Measurements from ENCODE around the gene USP17L12. TPM values are rescaled to one million over a fixed set of nuclear protein-coding genes. Genes with fewer than 3 reads are reported as not detected.
"Not testable (repeated sequence)": the region's sequence is repeated elsewhere in the genome, so short reads cannot be mapped to it uniquely, and the experiment has no call there.

The USP17L12 gene
- total RNA-seq (2014; rRNA removed; shearing (Covaris generic)): not detected in 2 replicates

- DNase-seq (ENCODE audit: low read depth): not testable (repeated sequence)
These were observed at the start of gene USP17L12 for GRCh38 chr4:9219852-9220251. Gene USP17L12 (plus strand): TSS chr4:9220152. CDS start chr4:9220152, 0 bp downstream.

GRCh38 chr4:9210357-9210756, 9.6 kb upstream of the USP17L12 start, which contains the start of gene USP17L10:
Gene USP17L10 (plus strand): TSS chr4:9210657. CDS start chr4:9210657, 0 bp downstream.
- not testable (repeated sequence) for DNase-seq (ENCODE audit: low read depth)

- not testable (repeated sequence) for DNase-seq (ENCODE audit: low read depth)
These were observed 5.3 kb upstream of the USP17L12 start for GRCh38 chr4:9214701-9215100.

GRCh38 chr4:9215105-9215504, 4.8 kb upstream of the USP17L12 start, which contains the start of gene USP17L11:
Gene USP17L11 (plus strand): TSS chr4:9215405. CDS start chr4:9215405, 0 bp downstream.
- DNase-seq (ENCODE audit: low read depth): not testable (repeated sequence)

- not testable (repeated sequence) for DNase-seq (ENCODE audit: low read depth)
These were observed 4.6 kb downstream of the USP17L12 start, which contains the start of gene USP17L13 for GRCh38 chr4:9224596-9224995. Gene USP17L13 (plus strand): TSS chr4:9224896. CDS start chr4:9224896, 0 bp downstream.

GRCh38 chr4:9230249-9230648, 10.3 kb downstream of the USP17L12 start:
- DNase-seq (ENCODE audit: low read depth): not testable (repeated sequence)

- not testable (repeated sequence) for DNase-seq (ENCODE audit: low read depth)
These were observed 14.1 kb downstream of the USP17L12 start, which contains the start of gene USP17L15 for GRCh38 chr4:9234085-9234484. Gene USP17L15 (plus strand): TSS chr4:9234385. CDS start chr4:9234385, 0 bp downstream.

- not testable (repeated sequence) for DNase-seq (ENCODE audit: low read depth)
These were observed 18.5 kb downstream of the USP17L12 start for GRCh38 chr4:9238461-9238860.

- DNase-seq (ENCODE audit: low read depth): not testable (repeated sequence)
These were observed 23.6 kb downstream of the USP17L12 start, which contains the start of gene USP17L17 for GRCh38 chr4:9243579-9243978. Gene USP17L17 (plus strand): TSS chr4:9243879. CDS start chr4:9243879, 0 bp downstream.

GRCh38 chr4:9247953-9248680, 28.2 kb downstream of the USP17L12 start, which contains the start of gene USP17L18:
Gene USP17L18 (plus strand): TSS chr4:9248630. CDS start chr4:9248630, 0 bp downstream.
- not testable (repeated sequence) for DNase-seq (ENCODE audit: low read depth)

GRCh38 chr4:9253078-9253477, 33.1 kb downstream of the USP17L12 start, which contains the start of gene USP17L19:
Gene USP17L19 (plus strand): TSS chr4:9253378. CDS start chr4:9253378, 0 bp downstream.
- DNase-seq (ENCODE audit: low read depth): not testable (repeated sequence)

- not testable (repeated sequence) for DNase-seq (ENCODE audit: low read depth)
These were observed 37.9 kb downstream of the USP17L12 start, which contains the start of gene USP17L20 for GRCh38 chr4:9257824-9258223. Gene USP17L20 (plus strand): TSS chr4:9258124. CDS start chr4:9258124, 0 bp downstream.

GRCh38 chr4:9262572-9262971, 42.6 kb downstream of the USP17L12 start, which contains the start of gene USP17L21:
Gene USP17L21 (plus strand): TSS chr4:9262872. CDS start chr4:9262872, 0 bp downstream.
- not testable (repeated sequence) for DNase-seq (ENCODE audit: low read depth)

- not testable (repeated sequence) for DNase-seq (ENCODE audit: low read depth)
These were observed 47.4 kb downstream of the USP17L12 start, which contains the start of gene USP17L22 for GRCh38 chr4:9267319-9267718. Gene USP17L22 (plus strand): TSS chr4:9267619. CDS start chr4:9267619, 0 bp downstream.

Other genes with a start within 250 kb of the USP17L12 start
- not detected in 2 replicates for gene FAM90A26, start 49.7 kb upstream of the USP17L12 start, total RNA-seq (2014; rRNA removed; shearing (Covaris generic))
- gene USP17L10, start 9.5 kb upstream of the USP17L12 start, total RNA-seq (2014; rRNA removed; shearing (Covaris generic)): not detected in 2 replicates
- gene USP17L11, start 4.7 kb upstream of the USP17L12 start, total RNA-seq (2014; rRNA removed; shearing (Covaris generic)): not detected in 2 replicates
- gene USP17L13, start 4.7 kb downstream of the USP17L12 start, total RNA-seq (2014; rRNA removed; shearing (Covaris generic)): not detected in 2 replicates
- gene USP17L15, start 14.2 kb downstream of the USP17L12 start, total RNA-seq (2014; rRNA removed; shearing (Covaris generic)): not detected in 2 replicates
- not detected in 2 replicates for gene USP17L17, start 23.7 kb downstream of the USP17L12 start, total RNA-seq (2014; rRNA removed; shearing (Covaris generic))
- gene USP17L18, start 28.5 kb downstream of the USP17L12 start, total RNA-seq (2014; rRNA removed; shearing (Covaris generic)): not detected in 2 replicates
- not detected in 2 replicates for gene USP17L19, start 33.2 kb downstream of the USP17L12 start, total RNA-seq (2014; rRNA removed; shearing (Covaris generic))
- gene USP17L20, start 38.0 kb downstream of the USP17L12 start, total RNA-seq (2014; rRNA removed; shearing (Covaris generic)): not detected in 2 replicates
- not detected in 2 replicates for gene USP17L21, start 42.7 kb downstream of the USP17L12 start, total RNA-seq (2014; rRNA removed; shearing (Covaris generic))
- gene USP17L22, start 47.5 kb downstream of the USP17L12 start, total RNA-seq (2014; rRNA removed; shearing (Covaris generic)): not detected in 2 replicates
- not detected in 2 replicates for gene USP17L24, start 105.0 kb downstream of the USP17L12 start, total RNA-seq (2014; rRNA removed; shearing (Covaris generic))
- not detected in 2 replicates for gene USP17L25, start 109.8 kb downstream of the USP17L12 start, total RNA-seq (2014; rRNA removed; shearing (Covaris generic))
- not detected in 2 replicates for gene USP17L26, start 114.5 kb downstream of the USP17L12 start, total RNA-seq (2014; rRNA removed; shearing (Covaris generic))
- not detected in 2 replicates for gene USP17L5, start 119.3 kb downstream of the USP17L12 start, total RNA-seq (2014; rRNA removed; shearing (Covaris generic))
- gene USP17L27, start 124.0 kb downstream of the USP17L12 start, total RNA-seq (2014; rRNA removed; shearing (Covaris generic)): not detected in 2 replicates
- not detected in 2 replicates for gene USP17L28, start 128.7 kb downstream of the USP17L12 start, total RNA-seq (2014; rRNA removed; shearing (Covaris generic))
- not detected in 2 replicates for gene USP17L29, start 133.5 kb downstream of the USP17L12 start, total RNA-seq (2014; rRNA removed; shearing (Covaris generic))
- gene USP17L30, start 143.0 kb downstream of the USP17L12 start, total RNA-seq (2014; rRNA removed; shearing (Covaris generic)): not detected in 2 replicates
- not detected in 2 replicates for gene DEFB131A, start 224.3 kb downstream of the USP17L12 start, total RNA-seq (2014; rRNA removed; shearing (Covaris generic))